BE2C (cell line): ENCODE results near the gene RAB3IL1.

ENCODE experiments used
- DNase-seq: peaks from one replicate; pipeline ENCODE4 v3.0.0-alpha.2; 2020
- H3K27me3 ChIP-seq: fragments of 250-450 bp; sonication (Bioruptor Pico); 2 replicates; pipeline ENCODE4 v1.5.1; 2020; ENCODE audit warnings: mild to moderate bottlenecking
- H3K36me3 ChIP-seq: fragments of 250-450 bp; sonication (Bioruptor Pico); 2 replicates; pipeline ENCODE4 v1.5.1; 2020; ENCODE audit warnings: mild to moderate bottlenecking
- H3K4me1 ChIP-seq: fragments of 250-450 bp; sonication (Bioruptor Pico); 2 replicates; pipeline ENCODE4 v1.5.1; 2020
- H3K4me3 ChIP-seq: 2 replicates; pipeline ENCODE4 v1.5.1; 2011; ENCODE audit warnings: low read depth, low read length
- H3K9me3 ChIP-seq: fragments of 250-450 bp; sonication (Bioruptor Pico); 2 replicates; pipeline ENCODE4 v1.5.1; 2020
- TF ChIP-seq, protein P1 (sequence below): IDR thresholded peaks from 2 replicates; pipeline ENCODE4 v1.5.1; 2012; ENCODE audit warnings: mild to moderate bottlenecking, low read depth, low read length

RAB3IL1 gene

GRCh38 chr11:61902313-61902712, 15.1 kb downstream of the RAB3IL1 start:
- DNase-seq = no peak
- no peaks in the 10 kb centered on the region for H3K36me3 ChIP-seq
- H3K27me3 ChIP-seq = no peaks in the 10 kb centered on the region
- H3K4me3 ChIP-seq = no peak overlapping the region
- peaks cover 3% of the 10 kb centered on the region; the same call in 1 of the 2 replicates for H3K4me1 ChIP-seq
- H3K9me3 ChIP-seq = no peaks in the 10 kb centered on the region
- TF ChIP-seq, protein P1, sequence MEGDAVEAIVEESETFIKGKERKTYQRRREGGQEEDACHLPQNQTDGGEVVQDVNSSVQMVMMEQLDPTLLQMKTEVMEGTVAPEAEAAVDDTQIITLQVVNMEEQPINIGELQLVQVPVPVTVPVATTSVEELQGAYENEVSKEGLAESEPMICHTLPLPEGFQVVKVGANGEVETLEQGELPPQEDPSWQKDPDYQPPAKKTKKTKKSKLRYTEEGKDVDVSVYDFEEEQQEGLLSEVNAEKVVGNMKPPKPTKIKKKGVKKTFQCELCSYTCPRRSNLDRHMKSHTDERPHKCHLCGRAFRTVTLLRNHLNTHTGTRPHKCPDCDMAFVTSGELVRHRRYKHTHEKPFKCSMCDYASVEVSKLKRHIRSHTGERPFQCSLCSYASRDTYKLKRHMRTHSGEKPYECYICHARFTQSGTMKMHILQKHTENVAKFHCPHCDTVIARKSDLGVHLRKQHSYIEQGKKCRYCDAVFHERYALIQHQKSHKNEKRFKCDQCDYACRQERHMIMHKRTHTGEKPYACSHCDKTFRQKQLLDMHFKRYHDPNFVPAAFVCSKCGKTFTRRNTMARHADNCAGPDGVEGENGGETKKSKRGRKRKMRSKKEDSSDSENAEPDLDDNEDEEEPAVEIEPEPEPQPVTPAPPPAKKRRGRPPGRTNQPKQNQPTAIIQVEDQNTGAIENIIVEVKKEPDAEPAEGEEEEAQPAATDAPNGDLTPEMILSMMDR = no peak

GRCh38 chr11:61901397-61901796, 16.0 kb downstream of the RAB3IL1 start:
- Histone ChIP-seq H3K4me3 (no peak overlapping the region), H3K27me3 (no peaks in the 10 kb centered on the region), H3K9me3 (no peaks in the 10 kb centered on the region), H3K4me1 (peaks cover 3% of the 10 kb centered on the region; the same call in 1 of the 2 replicates), H3K36me3 (no peaks in the 10 kb centered on the region)
- DNase-seq = no peak
- TF ChIP-seq, protein P1 = no peak

- Histone ChIP-seq H3K9me3 (no peaks in the 10 kb centered on the region), H3K4me1 (peaks cover 3% of the 10 kb centered on the region; the same call in 1 of the 2 replicates), H3K4me3 (no peak overlapping the region), H3K36me3 (no peaks in the 10 kb centered on the region), H3K27me3 (no peaks in the 10 kb centered on the region)
- DNase-seq = no peak
- TF ChIP-seq, protein P1 = no peak
Measured at GRCh38 chr11:61900251-61900650, 17.1 kb downstream of the RAB3IL1 start.

DNA sequence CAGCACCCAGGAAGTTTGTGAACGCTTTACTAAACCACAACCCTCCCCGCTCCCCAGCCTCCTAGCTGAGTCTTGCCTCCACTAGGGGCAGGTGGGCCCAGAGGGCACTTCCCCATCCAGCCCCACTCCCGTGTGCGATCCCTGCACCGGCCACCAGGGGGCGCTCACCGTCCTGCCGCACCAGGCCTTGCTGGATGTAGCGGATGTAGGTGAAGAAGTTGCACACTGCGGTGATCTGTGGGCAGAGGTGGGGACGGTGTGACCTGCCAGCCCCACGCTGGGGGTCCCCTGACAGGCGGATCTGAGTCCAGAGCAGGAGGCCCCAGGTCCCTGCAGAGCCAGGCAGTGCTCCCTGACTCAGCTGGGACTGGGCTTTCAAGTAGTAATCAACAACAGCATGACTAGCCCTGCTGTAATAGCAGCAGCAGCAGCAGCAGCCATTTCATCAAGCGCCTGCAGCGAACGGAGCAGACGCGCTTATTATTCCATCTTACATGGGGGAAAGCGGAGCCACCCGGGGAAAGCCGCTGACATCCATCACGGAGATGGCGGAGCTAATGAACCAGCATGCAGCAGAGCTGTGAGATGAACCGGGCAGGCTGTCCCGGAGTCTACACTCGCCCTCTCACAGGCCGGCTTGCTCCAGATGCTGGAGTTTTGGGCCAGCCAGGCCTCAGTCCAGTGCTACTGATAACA, 18.1 kb downstream of the RAB3IL1 start:
- DNase-seq = peak; percentile 78

DNA sequence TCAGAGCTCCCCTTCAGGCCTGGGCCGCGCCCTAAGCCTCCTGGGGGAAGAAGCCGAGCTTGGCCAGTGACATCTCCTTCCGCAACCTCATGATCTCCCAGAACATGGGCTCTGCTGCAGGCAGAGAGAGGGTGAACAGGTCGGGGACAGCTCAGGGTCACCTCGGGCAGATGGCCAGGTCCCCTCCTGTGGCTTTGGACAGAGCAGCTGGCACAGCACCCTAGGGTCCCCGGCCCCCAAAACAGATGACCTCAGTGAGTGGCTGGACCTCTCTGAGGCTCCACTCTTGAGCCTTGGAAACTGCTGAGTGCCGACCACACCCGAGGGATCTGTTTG, 19.2 kb downstream of the RAB3IL1 start:
- no peaks in the 10 kb centered on the region for H3K9me3 ChIP-seq
- no peak for DNase-seq
- no peak overlapping the region for H3K4me3 ChIP-seq
- H3K4me1 ChIP-seq = peaks cover 3% of the 10 kb centered on the region; the same call in 1 of the 2 replicates
- H3K36me3 ChIP-seq = no peaks in the 10 kb centered on the region
- TF ChIP-seq, protein P1 = no peak
- H3K27me3 ChIP-seq = no peaks in the 10 kb centered on the region

More for the DNA sequence above, 18.1 kb downstream of the RAB3IL1 start:
- Histone ChIP-seq H3K36me3 (no peaks in the 10 kb centered on the region), H3K9me3 (no peaks in the 10 kb centered on the region), H3K4me1 (peaks cover 3% of the 10 kb centered on the region; the same call in 1 of the 2 replicates), H3K27me3 (no peaks in the 10 kb centered on the region), H3K4me3 (no peak overlapping the region)
- TF ChIP-seq, protein P1 = peak; percentile 86
